WTC11 (cell line): ENCODE data around the gene TIFAB. TPM values are rescaled to one million over a fixed set of nuclear protein-coding genes. Genes with fewer than 3 reads are reported as not detected.

Experiments used
- ATAC-seq: fragments of 200-7000 bp; cut with Tn5 transposase; 2 replicates; pipeline ENCODE4 v1.10.0; 2021; ENCODE audit warnings: mild to moderate bottlenecking, moderate library complexity
- CTCF ChIA-PET: fragments of 300-600 bp; sonication (Branson Sonifier 250); formaldehyde crosslinking; loops from one replicate; lab custom pipeline; 2021; ENCODE audit warnings: antibody characterized with exemption; lab: Charles Lee
- POLR2A ChIA-PET: fragments of 350-600 bp; sonication (Branson Sonifier 250); formaldehyde crosslinking; loops from one replicate; lab custom pipeline; 2021; ENCODE audit warnings: antibody characterized with exemption; lab: Charles Lee
- DNase-seq: peaks from one replicate; pipeline ENCODE4 v3.0.0; 2021; ENCODE audit warnings: low spot score
- H3K27ac Mint-ChIP-seq: 2 replicates; pipeline ENCODE4 v1.8.0; 2021; ENCODE audit warnings: mixed read lengths
- H3K27me3 Mint-ChIP-seq: 2 replicates; pipeline ENCODE4 v1.8.0; 2021; ENCODE audit warnings: low read depth, mild to moderate bottlenecking, moderate library complexity, mixed read lengths
- H3K36me3 Mint-ChIP-seq: 2 replicates; pipeline ENCODE4 v1.8.0; 2021; ENCODE audit warnings: mixed read lengths
- H3K4me1 Mint-ChIP-seq: 2 replicates; pipeline ENCODE4 v1.8.0; 2022; ENCODE audit warnings: mixed read lengths
- H3K4me3 Mint-ChIP-seq: 2 replicates; pipeline ENCODE4 v1.8.0; 2021; ENCODE audit warnings: mild to moderate bottlenecking, moderate library complexity, mixed read lengths
- H3K9me3 Mint-ChIP-seq: 2 replicates; pipeline ENCODE4 v1.8.0; 2021; ENCODE audit warnings: mixed read lengths
- ARID4B ChIP-seq: sonication (generic); formaldehyde crosslinking; IDR thresholded peaks from 2 replicates; pipeline ENCODE4 v1.8.0; 2023; ENCODE audit warnings: missing genetic modification reagents, mild to moderate bottlenecking, borderline replicate concordance
- CREB1 ChIP-seq: sonication (generic); formaldehyde crosslinking; IDR thresholded peaks from 2 replicates; pipeline ENCODE4 v1.8.0; 2023; ENCODE audit warnings: mild to moderate bottlenecking, missing genetic modification reagents
- CREM ChIP-seq: sonication (generic); formaldehyde crosslinking; IDR thresholded peaks from 2 replicates; pipeline ENCODE4 v1.8.1; 2022; ENCODE audit warnings: mild to moderate bottlenecking, missing genetic modification reagents, moderate library complexity
- ERG ChIP-seq: fragments of 250-450 bp; sonication (Bioruptor Pico); IDR thresholded peaks from 2 replicates; pipeline ENCODE4 v1.8.0; 2021; ENCODE audit warnings: mild to moderate bottlenecking
- FOXJ3 ChIP-seq: sonication (generic); formaldehyde crosslinking; IDR thresholded peaks from 2 replicates; pipeline ENCODE4 v1.9.0; 2021; ENCODE audit warnings: missing genetic modification reagents, mild to moderate bottlenecking, borderline replicate concordance
- FOXK1 ChIP-seq: sonication (generic); formaldehyde crosslinking; IDR thresholded peaks from 2 replicates; pipeline ENCODE4 v1.8.0; 2022; ENCODE audit warnings: mild to moderate bottlenecking, moderate library complexity, missing genetic modification reagents
- IRF1 ChIP-seq: sonication (generic); formaldehyde crosslinking; IDR thresholded peaks from 2 replicates; pipeline ENCODE4 v1.8.0; 2023; ENCODE audit warnings: missing genetic modification reagents
- IRF2 ChIP-seq: sonication (generic); formaldehyde crosslinking; IDR thresholded peaks from 2 replicates; pipeline ENCODE4 v1.8.0; 2022; ENCODE audit warnings: low read depth, missing genetic modification reagents, borderline replicate concordance
- MLX ChIP-seq: sonication (generic); formaldehyde crosslinking; IDR thresholded peaks from 2 replicates; pipeline ENCODE4 v1.8.1; 2023; ENCODE audit warnings: mild to moderate bottlenecking, missing genetic modification reagents, moderate library complexity
- RORB ChIP-seq: fragments of 250-450 bp; sonication (Bioruptor Pico); IDR thresholded peaks from 2 replicates; pipeline ENCODE4 v1.9.0; 2021; ENCODE audit warnings: mild to moderate bottlenecking
- SMAD3 ChIP-seq: sonication (generic); formaldehyde crosslinking; IDR thresholded peaks from 2 replicates; pipeline ENCODE4 v1.8.0; 2022; ENCODE audit warnings: missing genetic modification reagents, mild to moderate bottlenecking, borderline replicate concordance
- TEAD1 ChIP-seq: sonication (generic); formaldehyde crosslinking; IDR thresholded peaks from 2 replicates; pipeline ENCODE4 v1.8.0; 2022; ENCODE audit warnings: mild to moderate bottlenecking, missing genetic modification reagents
- USF2 ChIP-seq: sonication (generic); formaldehyde crosslinking; IDR thresholded peaks from 2 replicates; pipeline ENCODE4 v1.8.1; 2023; ENCODE audit warnings: mild to moderate bottlenecking, missing genetic modification reagents, moderate library complexity
- ZMAT4 ChIP-seq: fragments of 250-450 bp; sonication (Bioruptor Pico); IDR thresholded peaks from 2 replicates; pipeline ENCODE4 v1.9.0; 2021; ENCODE audit warnings: mild to moderate bottlenecking
- ZNF121 ChIP-seq: sonication (generic); formaldehyde crosslinking; IDR thresholded peaks from 2 replicates; pipeline ENCODE4 v1.8.0; 2023; ENCODE audit warnings: missing genetic modification reagents
- ZNF263 ChIP-seq: sonication (generic); formaldehyde crosslinking; IDR thresholded peaks from 2 replicates; pipeline ENCODE4 v1.8.1; 2022; ENCODE audit warnings: low read depth, mild to moderate bottlenecking, moderate library complexity, missing genetic modification reagents
- ZNF423 ChIP-seq: fragments of 250-450 bp; sonication (Bioruptor Pico); IDR thresholded peaks from 2 replicates; pipeline ENCODE4 v2.1.2; 2022; ENCODE audit warnings: mild to moderate bottlenecking, moderate library complexity
- ZNF512 ChIP-seq: sonication (generic); formaldehyde crosslinking; IDR thresholded peaks from 2 replicates; pipeline ENCODE4 v1.8.1; 2022; ENCODE audit warnings: missing genetic modification reagents, borderline replicate concordance
- ZNF671 ChIP-seq: fragments of 250-450 bp; sonication (Bioruptor Pico); IDR thresholded peaks from 2 replicates; pipeline ENCODE4 v1.8.0; 2021; ENCODE audit warnings: mild to moderate bottlenecking
- ZSCAN18 ChIP-seq: fragments of 250-450 bp; sonication (Bioruptor Pico); IDR thresholded peaks from 2 replicates; pipeline ENCODE4 v2.1.2; 2022; ENCODE audit warnings: mild to moderate bottlenecking, moderate library complexity
- total RNA-seq: library from RNA; stranded (reverse); gene quantifications from 3 replicates; pipeline ENCODE4 v1.2.3, GENCODE V29; 2021

Gene TIFAB
- total RNA-seq, 1 experiment from 2014 or later, result not detected

GRCh38 chr5:135435467-135436330 lies 16.5 kb downstream of the TIFAB start (continued):
- TF ChIP-seq ZNF512 (CRISPR knock-in tag), result no peak

GRCh38 chr5:135434591-135435466 lies 17.3 kb downstream of the TIFAB start:
- Mint-ChIP-seq H3K27ac (no peak overlapping the region), H3K9me3 (no peaks in the 10 kb centered on the region), H3K36me3 (no peaks in the 10 kb centered on the region), H3K4me3 (no peak overlapping the region), H3K27me3 (no peaks in the 10 kb centered on the region), H3K4me1 (peaks cover 9% of the 10 kb centered on the region)
- DNase-seq, result no peak
- ChIA-PET POLR2A (no interaction called here), CTCF (interaction anchor here (1.1 to 1.5 kb wide), 4 partner anchors 9 to 32 kb away, joined by 4 to 7 read pairs (median 4); no protein-coding TSS in a partner anchor)
- ATAC-seq, result no peak
- no peak for TF ChIP-seq ZNF671 (CRISPR knock-in tag)
- TF ChIP-seq TEAD1 (CRISPR knock-in tag), result no peak
- no peak for TF ChIP-seq FOXK1 (CRISPR knock-in tag)
- TF ChIP-seq CREB1 (CRISPR knock-in tag), result no peak
- no peak for TF ChIP-seq ZSCAN18 (CRISPR knock-in tag)
- no peak for TF ChIP-seq CREM (CRISPR knock-in tag)
- no peak for TF ChIP-seq USF2 (CRISPR knock-in tag)
- TF ChIP-seq MLX (CRISPR knock-in tag), result no peak
- TF ChIP-seq IRF1 (CRISPR knock-in tag), result no peak
- no peak for TF ChIP-seq ZNF423
- TF ChIP-seq SMAD3 (CRISPR knock-in tag), result no peak
- no peak for TF ChIP-seq IRF2
- TF ChIP-seq FOXJ3, result no peak
- no peak for TF ChIP-seq ZMAT4 (CRISPR knock-in tag)
- no peak for TF ChIP-seq ERG (CRISPR knock-in tag)
- TF ChIP-seq ZNF263 (CRISPR knock-in tag), result no peak
- no peak for TF ChIP-seq ZNF121 (CRISPR knock-in tag)
- no peak for TF ChIP-seq RORB (CRISPR knock-in tag)
- TF ChIP-seq ARID4B, result no peak
